GM06990 (cell line): Measurements from ENCODE around the gene THADA.

Source experiments
- DNase-seq: peaks from one replicate; pipeline ENCODE4 v3.0.0-alpha.2; 2011; ENCODE audit not compliant: insufficient read length; ENCODE audit errors: extremely low read depth
- H3K27me3 ChIP-seq: replicated peaks from 2 replicates; pipeline ENCODE4 v1.6.0; 2011; ENCODE audit warnings: low read length; ENCODE audit not compliant: control insufficient read depth, insufficient read depth
- H3K36me3 ChIP-seq: 2 replicates; pipeline ENCODE4 v1.5.1; 2011; ENCODE audit warnings: low read length; ENCODE audit not compliant: control insufficient read depth, insufficient read depth
- H3K4me3 ChIP-seq: replicated peaks from 2 replicates; pipeline ENCODE4 v1.5.1; 2011; ENCODE audit warnings: low read depth, mild to moderate bottlenecking, control low read depth, low read length
- TF ChIP-seq, protein P1 (sequence below): IDR thresholded peaks from 2 replicates; pipeline ENCODE4 v1.5.1; 2011; ENCODE audit warnings: low read length, control low read depth, mild to moderate bottlenecking, inconsistent platforms; ENCODE audit not compliant: insufficient read depth, poor library complexity, severe bottlenecking

The THADA gene

GRCh38 chr2:43327119-43327518 lies 268.7 kb downstream of the THADA start:
- DNase-seq: no peak
- Histone ChIP-seq H3K4me3 (no peak overlapping the region), H3K27me3 (no peaks in the 10 kb centered on the region), H3K36me3 (peaks cover 2% of the 10 kb centered on the region)
- TF ChIP-seq, protein P1, sequence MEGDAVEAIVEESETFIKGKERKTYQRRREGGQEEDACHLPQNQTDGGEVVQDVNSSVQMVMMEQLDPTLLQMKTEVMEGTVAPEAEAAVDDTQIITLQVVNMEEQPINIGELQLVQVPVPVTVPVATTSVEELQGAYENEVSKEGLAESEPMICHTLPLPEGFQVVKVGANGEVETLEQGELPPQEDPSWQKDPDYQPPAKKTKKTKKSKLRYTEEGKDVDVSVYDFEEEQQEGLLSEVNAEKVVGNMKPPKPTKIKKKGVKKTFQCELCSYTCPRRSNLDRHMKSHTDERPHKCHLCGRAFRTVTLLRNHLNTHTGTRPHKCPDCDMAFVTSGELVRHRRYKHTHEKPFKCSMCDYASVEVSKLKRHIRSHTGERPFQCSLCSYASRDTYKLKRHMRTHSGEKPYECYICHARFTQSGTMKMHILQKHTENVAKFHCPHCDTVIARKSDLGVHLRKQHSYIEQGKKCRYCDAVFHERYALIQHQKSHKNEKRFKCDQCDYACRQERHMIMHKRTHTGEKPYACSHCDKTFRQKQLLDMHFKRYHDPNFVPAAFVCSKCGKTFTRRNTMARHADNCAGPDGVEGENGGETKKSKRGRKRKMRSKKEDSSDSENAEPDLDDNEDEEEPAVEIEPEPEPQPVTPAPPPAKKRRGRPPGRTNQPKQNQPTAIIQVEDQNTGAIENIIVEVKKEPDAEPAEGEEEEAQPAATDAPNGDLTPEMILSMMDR: no peak

- Histone ChIP-seq H3K27me3 (no peaks in the 10 kb centered on the region), H3K4me3 (no peak overlapping the region), H3K36me3 (peaks cover 2% of the 10 kb centered on the region)
- TF ChIP-seq, protein P1: no peak
- DNase-seq: no peak
Measured at GRCh38 chr2:43326101-43326825, 269.6 kb downstream of the THADA start.

DNA sequence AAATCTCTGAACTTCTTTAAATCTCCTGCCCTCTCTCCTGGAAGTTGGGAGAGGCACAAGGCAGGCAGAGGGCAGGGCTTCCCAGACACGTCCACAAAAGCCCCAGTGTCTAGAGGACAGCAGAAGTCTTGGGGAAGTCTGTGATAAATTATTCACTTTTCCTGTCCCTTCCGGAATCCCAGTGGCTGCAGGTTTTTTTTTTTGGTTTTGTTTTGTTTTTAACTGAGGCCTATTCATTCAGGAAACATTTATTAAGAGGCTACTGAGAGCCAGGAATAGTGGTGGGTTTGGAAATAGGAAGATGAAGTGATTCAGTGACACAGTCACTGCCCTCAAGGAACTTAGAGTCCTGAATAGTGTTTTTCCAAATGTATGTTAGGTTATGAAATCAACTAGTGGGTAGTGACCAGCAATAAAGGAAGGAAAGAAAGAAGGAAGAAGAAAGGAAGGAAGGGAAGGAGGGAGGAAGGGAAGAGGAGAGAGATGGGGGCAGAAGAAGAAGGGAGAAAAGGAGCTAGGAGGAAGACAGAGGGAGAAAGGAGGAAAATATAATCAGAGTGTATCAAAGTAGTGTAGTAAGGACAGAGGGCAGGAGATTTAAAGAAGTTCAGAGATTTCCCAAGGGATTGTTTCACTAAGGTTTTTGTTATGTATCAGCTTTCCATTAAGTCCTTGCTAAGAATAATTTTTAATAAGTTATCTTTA lies 270.6 kb downstream of the THADA start:
- no peak for DNase-seq
- H3K27me3 ChIP-seq: no peaks in the 10 kb centered on the region
- TF ChIP-seq, protein P1: no peak
- no peak overlapping the region for H3K4me3 ChIP-seq
- peaks cover 2% of the 10 kb centered on the region for H3K36me3 ChIP-seq

- no peaks in the 10 kb centered on the region for H3K27me3 ChIP-seq
- TF ChIP-seq, protein P1: no peak
- no peak overlapping the region for H3K4me3 ChIP-seq
- H3K36me3 ChIP-seq: no peaks in the 10 kb centered on the region
- no peak for DNase-seq
Measured at GRCh38 chr2:43324259-43325106, 271.4 kb downstream of the THADA start.

DNA sequence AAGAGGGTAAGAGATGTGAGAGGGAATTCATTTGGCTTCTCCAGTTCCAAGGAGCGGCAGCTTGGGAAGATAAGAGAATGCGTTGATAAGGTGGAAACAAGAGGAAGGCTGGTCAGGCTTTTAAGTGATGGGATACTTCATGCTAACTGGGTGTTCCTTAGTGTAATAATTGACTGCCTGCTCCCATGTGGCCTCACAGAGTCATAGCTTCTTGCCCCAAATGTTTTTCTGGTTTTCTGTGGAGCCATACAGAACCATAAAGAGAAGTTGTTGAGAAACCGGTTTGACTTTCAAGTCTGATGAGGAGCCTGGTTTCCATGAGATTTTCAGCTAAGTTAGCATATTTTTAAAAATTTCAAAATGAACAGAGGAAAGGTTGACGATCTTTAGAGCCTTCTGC lies 272.0 kb downstream of the THADA start:
- no peak for DNase-seq
- TF ChIP-seq, protein P1: no peak

More for the DNA sequence above, 272.0 kb downstream of the THADA start:
- Histone ChIP-seq H3K36me3 (no peaks in the 10 kb centered on the region; the same call in 1 of the 2 replicates), H3K27me3 (no peaks in the 10 kb centered on the region), H3K4me3 (no peak overlapping the region)
